BJ (cell line): ENCODE results near the gene CFHR5. TPM values are rescaled to one million over a fixed set of nuclear protein-coding genes. Genes with fewer than 3 reads are reported as not detected.

ENCODE experiments used
- CTCF ChIA-PET: fragments of 350-600 bp; formaldehyde crosslinking; extraction: SDS; loops from one replicate; lab custom pipeline; 2021; ENCODE audit warnings: antibody characterized with exemption, inconsistent platforms; lab: Yijun Ruan, JAX
- POLR2A ChIA-PET: fragments of 300-600 bp; sonication (Branson Sonifier 250); formaldehyde crosslinking; extraction: SDS; loops from one replicate; lab custom pipeline; 2021; ENCODE audit warnings: antibody characterized with exemption; lab: Charles Lee
- DNase-seq: peaks from one replicate; pipeline ENCODE4 v3.0.0-alpha.2; 2011; ENCODE audit warnings: low read depth
- H3K27me3 ChIP-seq: 2 replicates; pipeline ENCODE4 v1.6.0; 2011; ENCODE audit warnings: low read length; ENCODE audit not compliant: control insufficient read depth, insufficient read depth
- H3K36me3 ChIP-seq: 2 replicates; pipeline ENCODE4 v1.5.1; 2011; ENCODE audit warnings: low read length; ENCODE audit not compliant: control insufficient read depth, insufficient read depth
- H3K4me3 ChIP-seq: 2 replicates; pipeline ENCODE4 v1.5.1; 2011; ENCODE audit warnings: low read depth, mild to moderate bottlenecking, control low read depth, low read length
- CTCF ChIP-seq: IDR thresholded peaks from 2 replicates; pipeline ENCODE4 v1.5.1; 2011; ENCODE audit warnings: low read depth, mild to moderate bottlenecking, control low read depth, inconsistent platforms, low read length, moderate library complexity; ENCODE audit not compliant: insufficient read depth
- polyA plus RNA-seq: library from polyadenylated mRNA; depleted of rRNA; stranded (reverse); fragments of >200 nt; gene quantifications from 2 replicates; pipeline ENCODE4 v1.2.3, GENCODE V29; 2011

Gene CFHR5
- polyA plus RNA-seq, 1 experiment, result not detected

- no peak for DNase-seq
- ChIA-PET POLR2A (no interaction called here), CTCF (no interaction called here)
- Histone ChIP-seq H3K36me3 (no peaks in the 10 kb centered on the region), H3K4me3 (no peak overlapping the region), H3K27me3 (no peaks in the 10 kb centered on the region)
- no peak for TF ChIP-seq CTCF
Observed at GRCh38 chr1:197003132-197003531, 25.8 kb downstream of the CFHR5 start.

GRCh38 chr1:197008861-197009260 is 31.5 kb downstream of the CFHR5 start:
- ChIA-PET CTCF (no interaction called here), POLR2A (interaction anchor here (0.5 kb wide), 1 partner anchor 155 kb away, joined by 5 read pairs; no protein-coding TSS in a partner anchor)
- H3K27me3 ChIP-seq, result no peaks in the 10 kb centered on the region
- no peak for DNase-seq
- no peak overlapping the region for H3K4me3 ChIP-seq
- no peak for TF ChIP-seq CTCF
- no peaks in the 10 kb centered on the region for H3K36me3 ChIP-seq

- Histone ChIP-seq H3K36me3 (no peaks in the 10 kb centered on the region), H3K4me3 (no peak overlapping the region), H3K27me3 (no peaks in the 10 kb centered on the region)
- no peak for TF ChIP-seq CTCF
- DNase-seq, result no peak
- POLR2A ChIA-PET, result no interaction called here
- CTCF ChIA-PET, result no interaction called here
Observed at GRCh38 chr1:197011614-197012013, 34.3 kb downstream of the CFHR5 start.

- no peak for DNase-seq
- TF ChIP-seq CTCF, result no peak
- no peaks in the 10 kb centered on the region for H3K36me3 ChIP-seq
- ChIA-PET CTCF (interaction anchor here (1.4 to 1.5 kb wide), 2 partner anchors 21 to 167 kb away, joined by 3 to 4 read pairs; no protein-coding TSS in a partner anchor), POLR2A (no interaction called here)
- H3K4me3 ChIP-seq, result no peak overlapping the region
- H3K27me3 ChIP-seq, result no peaks in the 10 kb centered on the region
Observed at GRCh38 chr1:197013234-197013633, 35.9 kb downstream of the CFHR5 start.

- no peak for TF ChIP-seq CTCF
- POLR2A ChIA-PET, result no interaction called here
- H3K27me3 ChIP-seq, result no peaks in the 10 kb centered on the region
Observed at GRCh38 chr1:197016751-197017150, 39.4 kb downstream of the CFHR5 start.

More at GRCh38 chr1:197016751-197017150, 39.4 kb downstream of the CFHR5 start:
- DNase-seq, result no peak
- CTCF ChIA-PET, result no interaction called here
- no peak overlapping the region for H3K4me3 ChIP-seq
- H3K36me3 ChIP-seq, result no peaks in the 10 kb centered on the region
